BE2C (cell line): ENCODE measurements around the gene HIP1.
"Not testable (repeated sequence)": the region's sequence is repeated elsewhere in the genome, so short reads cannot be mapped to it uniquely, and the experiment has no call there.

ENCODE experiments used
- DNase-seq: peaks from one replicate; pipeline ENCODE4 v3.0.0-alpha.2; 2020
- H3K27me3 ChIP-seq: fragments of 250-450 bp; sonication (Bioruptor Pico); 2 replicates; pipeline ENCODE4 v1.5.1; 2020; ENCODE audit warnings: mild to moderate bottlenecking
- H3K36me3 ChIP-seq: fragments of 250-450 bp; sonication (Bioruptor Pico); 2 replicates; pipeline ENCODE4 v1.5.1; 2020; ENCODE audit warnings: mild to moderate bottlenecking
- H3K4me1 ChIP-seq: fragments of 250-450 bp; sonication (Bioruptor Pico); 2 replicates; pipeline ENCODE4 v1.5.1; 2020
- H3K4me3 ChIP-seq: 2 replicates; pipeline ENCODE4 v1.5.1; 2011; ENCODE audit warnings: low read depth, low read length
- H3K9me3 ChIP-seq: fragments of 250-450 bp; sonication (Bioruptor Pico); 2 replicates; pipeline ENCODE4 v1.5.1; 2020
- TF ChIP-seq, protein P1 (sequence below): IDR thresholded peaks from 2 replicates; pipeline ENCODE4 v1.5.1; 2012; ENCODE audit warnings: mild to moderate bottlenecking, low read depth, low read length

HIP1 gene

DNA sequence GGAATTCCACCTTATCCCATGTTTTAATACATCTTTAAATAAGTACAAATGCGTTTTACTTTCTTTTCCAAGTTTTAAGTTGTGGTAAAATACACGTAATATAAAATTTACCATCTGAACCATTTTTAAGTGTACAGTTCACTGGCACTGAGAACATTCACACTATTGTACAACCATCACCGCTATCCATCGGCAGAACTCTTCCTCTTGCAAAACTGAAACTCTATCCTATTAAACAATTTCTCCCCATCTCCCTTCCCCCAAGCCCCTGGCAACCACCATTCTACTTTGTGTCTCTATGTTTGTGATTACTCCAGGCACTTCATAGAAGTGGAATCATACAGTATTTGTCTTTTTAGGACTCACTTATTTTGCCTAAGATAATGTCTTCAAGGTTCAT is 33.8 kb downstream of the HIP1 start:
- H3K4me3 ChIP-seq, result no peak overlapping the region
- no peaks in the 10 kb centered on the region for H3K4me1 ChIP-seq
- TF ChIP-seq, protein P1, sequence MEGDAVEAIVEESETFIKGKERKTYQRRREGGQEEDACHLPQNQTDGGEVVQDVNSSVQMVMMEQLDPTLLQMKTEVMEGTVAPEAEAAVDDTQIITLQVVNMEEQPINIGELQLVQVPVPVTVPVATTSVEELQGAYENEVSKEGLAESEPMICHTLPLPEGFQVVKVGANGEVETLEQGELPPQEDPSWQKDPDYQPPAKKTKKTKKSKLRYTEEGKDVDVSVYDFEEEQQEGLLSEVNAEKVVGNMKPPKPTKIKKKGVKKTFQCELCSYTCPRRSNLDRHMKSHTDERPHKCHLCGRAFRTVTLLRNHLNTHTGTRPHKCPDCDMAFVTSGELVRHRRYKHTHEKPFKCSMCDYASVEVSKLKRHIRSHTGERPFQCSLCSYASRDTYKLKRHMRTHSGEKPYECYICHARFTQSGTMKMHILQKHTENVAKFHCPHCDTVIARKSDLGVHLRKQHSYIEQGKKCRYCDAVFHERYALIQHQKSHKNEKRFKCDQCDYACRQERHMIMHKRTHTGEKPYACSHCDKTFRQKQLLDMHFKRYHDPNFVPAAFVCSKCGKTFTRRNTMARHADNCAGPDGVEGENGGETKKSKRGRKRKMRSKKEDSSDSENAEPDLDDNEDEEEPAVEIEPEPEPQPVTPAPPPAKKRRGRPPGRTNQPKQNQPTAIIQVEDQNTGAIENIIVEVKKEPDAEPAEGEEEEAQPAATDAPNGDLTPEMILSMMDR, result no peak
- no peaks in the 10 kb centered on the region; the same call in 1 of the 2 replicates for H3K9me3 ChIP-seq
- no peaks in the 10 kb centered on the region for H3K36me3 ChIP-seq
- H3K27me3 ChIP-seq, result no peaks in the 10 kb centered on the region
- no peak for DNase-seq

DNA sequence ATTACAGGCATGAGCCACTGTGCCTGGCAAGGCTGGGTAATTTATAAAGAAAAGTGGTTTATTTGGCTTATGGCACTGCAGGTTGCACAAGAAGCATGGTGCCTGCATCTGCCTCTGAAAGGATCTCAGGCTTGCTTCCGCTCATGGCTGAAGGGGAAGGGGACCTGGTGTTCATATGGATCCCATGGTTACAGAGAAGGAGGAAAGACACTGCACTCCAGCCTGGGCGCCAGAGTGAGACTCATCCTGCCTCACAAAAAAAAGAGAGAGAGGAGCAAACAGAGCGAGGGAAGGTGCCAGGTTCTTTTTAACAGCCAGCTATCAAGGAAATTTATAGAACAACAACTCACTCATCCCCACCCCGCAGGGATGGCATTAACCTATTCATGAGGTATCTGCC is 36.2 kb downstream of the HIP1 start:
- Histone ChIP-seq H3K4me1 (no peaks in the 10 kb centered on the region), H3K4me3 (no peak overlapping the region), H3K36me3 (no peaks in the 10 kb centered on the region), H3K27me3 (no peaks in the 10 kb centered on the region), H3K9me3 (no peaks in the 10 kb centered on the region; the same call in 1 of the 2 replicates)
- TF ChIP-seq, protein P1, result no peak
- DNase-seq, result no peak

DNA sequence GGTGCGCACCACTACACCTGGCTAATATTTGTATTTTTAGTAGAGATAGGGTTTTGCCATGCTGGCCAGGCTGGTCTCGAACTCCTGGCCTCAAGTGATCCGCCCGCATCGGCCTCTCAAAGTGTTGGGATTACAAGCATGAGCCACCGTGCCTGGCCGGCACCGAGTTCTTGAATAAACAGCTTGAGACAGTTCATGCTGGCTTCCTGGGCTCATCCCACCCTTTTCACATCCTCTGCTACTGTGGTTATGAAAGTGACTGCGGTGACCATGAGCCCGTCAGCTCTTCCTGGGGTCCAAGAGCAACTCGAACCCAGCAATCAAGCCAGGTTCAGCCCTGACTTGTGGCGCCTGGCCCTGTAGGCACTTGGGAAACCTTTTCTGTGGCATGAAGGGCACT is 38.7 kb downstream of the HIP1 start:
- H3K36me3 ChIP-seq, result no peaks in the 10 kb centered on the region
- no peaks in the 10 kb centered on the region for H3K27me3 ChIP-seq
- H3K4me1 ChIP-seq, result no peaks in the 10 kb centered on the region
- H3K9me3 ChIP-seq, result no peaks in the 10 kb centered on the region; the same call in 1 of the 2 replicates
- H3K4me3 ChIP-seq, result no peak overlapping the region
- no peak for DNase-seq
- TF ChIP-seq, protein P1, result no peak

DNA sequence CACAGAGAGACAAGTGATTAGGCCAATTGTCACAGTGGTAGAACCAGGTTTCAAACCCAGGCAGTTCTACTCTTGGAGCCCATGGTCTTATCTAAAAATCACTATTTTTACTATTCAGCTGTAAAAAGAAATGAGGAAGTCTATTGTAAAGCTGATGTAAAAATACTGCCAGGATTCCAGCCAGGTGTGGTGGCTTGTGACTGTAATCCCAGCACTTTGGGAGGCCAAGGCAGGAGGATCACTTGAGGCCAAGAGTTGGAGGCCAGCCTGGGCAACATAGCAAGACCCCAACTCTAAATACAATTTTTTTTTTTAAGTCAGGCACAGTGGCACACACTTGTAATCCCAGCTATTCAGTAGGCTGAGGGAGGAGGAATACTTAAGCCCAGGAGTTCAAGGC is 40.4 kb downstream of the HIP1 start:
- Histone ChIP-seq H3K27me3 (no peaks in the 10 kb centered on the region), H3K4me3 (no peak overlapping the region), H3K9me3 (no peaks in the 10 kb centered on the region; the same call in 1 of the 2 replicates), H3K36me3 (no peaks in the 10 kb centered on the region), H3K4me1 (no peaks in the 10 kb centered on the region)
- TF ChIP-seq, protein P1, result no peak
- DNase-seq, result no peak

DNA sequence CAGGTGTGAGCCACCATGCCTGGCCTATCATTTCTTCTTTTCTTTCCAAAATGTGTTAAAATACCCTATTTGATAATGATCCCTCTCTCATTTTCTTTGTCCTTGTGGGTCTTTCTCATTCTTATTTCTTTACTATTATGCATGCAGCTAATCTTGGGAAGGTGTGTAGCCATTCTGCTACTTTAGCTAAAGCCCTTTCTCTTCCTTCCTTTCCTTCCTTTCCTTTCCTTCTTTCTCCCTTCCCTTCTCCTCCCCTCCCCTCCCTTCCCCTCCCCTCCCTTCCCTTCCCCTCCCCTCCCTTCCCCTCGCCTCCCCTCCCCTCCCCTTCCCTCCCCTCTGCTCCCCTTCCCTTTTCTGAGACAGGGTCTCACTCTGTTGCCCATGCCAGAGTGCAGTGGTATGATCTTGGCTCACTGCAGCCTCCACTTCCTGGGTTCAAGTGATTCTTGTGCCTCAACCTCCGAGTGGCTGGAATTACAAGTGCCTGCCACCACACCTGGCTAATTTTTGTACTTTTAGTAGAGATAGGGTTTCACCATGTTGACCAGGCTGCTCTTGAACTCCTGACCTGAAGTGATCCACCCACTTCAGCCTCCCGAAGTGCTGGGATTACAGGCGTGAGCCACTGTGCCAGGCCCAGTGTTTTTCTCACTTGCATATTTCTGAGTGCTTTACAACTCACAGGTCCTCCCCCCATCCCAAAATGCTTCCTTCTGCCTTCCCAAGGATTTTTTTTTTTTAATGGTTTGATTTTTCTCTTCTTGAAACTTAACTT is 42.3 kb downstream of the HIP1 start:
- Histone ChIP-seq H3K4me1 (no peaks in the 10 kb centered on the region), H3K4me3 (no peak overlapping the region), H3K27me3 (no peaks in the 10 kb centered on the region), H3K36me3 (no peaks in the 10 kb centered on the region), H3K9me3 (no peaks in the 10 kb centered on the region)
- DNase-seq, result no peak
- TF ChIP-seq, protein P1, result no peak

DNA sequence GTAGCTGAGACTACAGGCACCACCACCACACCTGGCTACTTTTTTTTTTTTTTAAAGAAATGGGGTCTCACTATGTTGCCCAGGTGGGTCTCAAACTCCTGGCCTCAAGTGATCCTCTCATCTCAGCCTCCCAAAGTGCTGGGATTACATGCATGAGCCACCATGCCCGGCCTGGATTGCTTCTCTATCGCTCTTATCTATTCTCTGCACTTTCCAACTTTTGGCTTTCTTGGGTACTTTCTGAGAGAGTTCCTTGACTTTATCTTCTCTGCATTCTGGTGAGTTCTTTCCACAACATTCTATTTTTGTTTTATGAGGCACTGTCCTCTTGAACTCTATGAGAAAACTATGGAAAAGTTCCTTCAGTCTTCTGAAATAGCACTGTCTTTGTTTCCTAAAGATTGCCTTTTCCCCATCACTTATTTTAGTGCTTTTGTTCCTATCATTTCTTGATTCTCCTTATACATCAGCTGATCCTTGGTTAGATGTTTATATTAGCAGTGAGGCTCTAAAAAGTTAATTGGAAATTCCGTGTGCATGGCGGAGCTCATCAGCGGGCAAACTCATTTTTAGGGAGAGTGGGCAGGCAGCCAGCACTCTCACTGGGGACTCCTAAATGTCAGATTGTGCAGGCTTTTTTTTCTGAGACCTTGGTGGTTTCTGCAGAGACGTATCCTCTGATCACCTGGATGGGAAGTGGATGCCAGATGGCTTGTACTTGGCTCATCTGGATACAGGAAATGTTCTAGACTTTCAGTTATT is 43.9 kb downstream of the HIP1 start:
- DNase-seq, result no peak
- no peaks in the 10 kb centered on the region for H3K4me1 ChIP-seq
- TF ChIP-seq, protein P1, result no peak

DNA sequence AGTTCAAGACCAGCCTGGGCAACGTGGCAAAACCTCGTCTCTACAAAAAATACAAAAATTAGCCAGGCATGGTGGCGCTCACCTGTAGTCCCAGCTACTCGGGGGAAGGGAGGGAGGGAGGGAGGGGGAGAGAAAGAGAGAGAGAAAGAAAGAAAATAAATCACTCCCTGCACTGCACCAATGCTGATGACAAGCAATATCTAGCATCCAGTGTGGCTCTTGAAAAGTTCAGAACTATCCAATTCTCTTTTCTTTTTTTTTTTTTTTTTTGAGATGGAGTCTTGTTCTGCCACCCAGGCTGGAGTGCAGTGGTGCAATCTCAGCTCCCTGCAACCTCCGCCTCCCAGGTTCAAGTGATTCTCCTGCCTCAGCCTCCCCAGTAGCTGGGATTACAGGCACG is 45.1 kb downstream of the HIP1 start:
- not testable (repeated sequence) for H3K4me1 ChIP-seq, H3K36me3 ChIP-seq, H3K9me3 ChIP-seq, H3K4me3 ChIP-seq, H3K27me3 ChIP-seq, DNase-seq

More for the DNA sequence above, 43.9 kb downstream of the HIP1 start:
- no peaks in the 10 kb centered on the region for H3K36me3 ChIP-seq
- no peaks in the 10 kb centered on the region for H3K27me3 ChIP-seq
- no peaks in the 10 kb centered on the region for H3K9me3 ChIP-seq
- H3K4me3 ChIP-seq, result no peak overlapping the region
